ENCODE measurements around the gene ZC3H18. TPM values are rescaled to one million over a fixed set of nuclear protein-coding genes. Genes with fewer than 3 reads are reported as not detected.

ZC3H18 gene
- total RNA-seq, 1 donor from 2014 or later = 49.2 TPM

DNA sequence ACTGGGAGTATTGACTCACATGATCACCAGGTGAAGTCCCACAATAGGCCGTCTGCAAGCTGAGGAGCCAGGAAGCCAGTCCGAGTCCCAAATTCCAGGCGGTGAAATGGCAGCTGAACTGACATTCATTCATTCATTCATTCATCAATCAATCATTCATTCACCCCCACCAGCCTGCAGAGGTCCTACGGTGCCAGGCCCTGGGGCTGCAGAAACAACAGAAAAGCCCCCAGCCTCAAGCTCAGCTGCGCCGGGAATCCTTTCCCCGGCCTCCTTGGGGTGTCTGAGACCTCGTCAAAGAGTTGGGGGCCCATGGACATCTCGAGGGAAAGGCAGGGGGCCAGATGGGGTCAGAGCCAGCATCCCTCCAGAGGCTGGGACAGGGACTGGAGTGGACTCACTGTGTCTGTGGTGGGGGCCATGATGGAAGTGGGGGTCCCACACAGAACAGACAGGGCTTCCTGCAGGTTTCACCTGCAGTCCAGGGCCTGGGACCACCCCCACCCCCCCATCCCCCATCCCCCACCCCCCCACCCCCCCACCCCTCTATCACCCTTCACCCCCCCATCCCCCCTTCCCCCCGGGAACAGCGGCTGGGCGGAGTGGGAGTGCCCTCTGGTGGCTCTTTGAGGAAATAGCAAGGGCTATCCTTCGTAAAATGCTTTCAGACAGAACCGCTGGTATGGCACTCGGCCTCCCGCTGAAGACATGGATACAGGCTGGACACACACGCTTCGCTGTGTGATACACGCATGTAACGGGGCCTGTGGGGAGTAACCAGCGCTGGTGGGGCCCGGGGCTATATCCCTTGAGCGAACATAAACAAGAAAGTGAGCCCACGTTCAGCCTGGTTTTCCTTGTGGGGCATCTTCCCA, 8.5 kb upstream of the ZC3H18 start:
- Histone ChIP-seq H3K9me3 (no peaks in the 10 kb centered on the region), H3K27ac (no peak overlapping the region), H3K4me3 (no peak overlapping the region), H3K4me1 (no peaks in the 10 kb centered on the region), H3K36me3 (no peaks in the 10 kb centered on the region), H3K27me3 (ENCODE audit: low read depth) (peaks cover 7% of the 10 kb centered on the region)
- intact Hi-C loops (cut with DNase I) = no loop called here
- peak; percentile 71 to 83 for ATAC-seq
- DNase-seq = peak; percentile 61
- TF ChIP-seq CTCF (IDR thresholded peaks at IDR 0.05) = peak; percentile 68

GRCh38 chr16:88566158-88566557, 4.0 kb upstream of the ZC3H18 start:
- H3K36me3 ChIP-seq = no peaks in the 10 kb centered on the region
- no peaks in the 10 kb centered on the region for H3K9me3 ChIP-seq
- peaks cover 4% of the 10 kb centered on the region for H3K27me3 ChIP-seq (ENCODE audit: low read depth)
- H3K4me3 ChIP-seq = no peak overlapping the region
- no peak overlapping the region for H3K27ac ChIP-seq
- TF ChIP-seq CTCF (IDR thresholded peaks at IDR 0.05) = no peak
- intact Hi-C loops (cut with DNase I) = no loop called here
- ATAC-seq (no peak), DNase-seq (no peak)
- peaks cover 11% of the 10 kb centered on the region for H3K4me1 ChIP-seq

GRCh38 chr16:88568710-88569613, 1.2 kb upstream of the ZC3H18 start:
- Histone ChIP-seq H3K36me3 (peaks cover 22% of the 10 kb centered on the region), H3K27me3 (ENCODE audit: low read depth) (no peaks in the 10 kb centered on the region), H3K9me3 (no peaks in the 10 kb centered on the region), H3K27ac (peak overlapping the region; percentile 77), H3K4me3 (peak overlapping the region; percentile 86), H3K4me1 (peaks cover 29% of the 10 kb centered on the region)
- intact Hi-C loops (cut with DNase I) = no loop called here
- no peak for TF ChIP-seq CTCF (IDR thresholded peaks at IDR 0.05)
- ATAC-seq (no peak), DNase-seq (no peak)

DNA sequence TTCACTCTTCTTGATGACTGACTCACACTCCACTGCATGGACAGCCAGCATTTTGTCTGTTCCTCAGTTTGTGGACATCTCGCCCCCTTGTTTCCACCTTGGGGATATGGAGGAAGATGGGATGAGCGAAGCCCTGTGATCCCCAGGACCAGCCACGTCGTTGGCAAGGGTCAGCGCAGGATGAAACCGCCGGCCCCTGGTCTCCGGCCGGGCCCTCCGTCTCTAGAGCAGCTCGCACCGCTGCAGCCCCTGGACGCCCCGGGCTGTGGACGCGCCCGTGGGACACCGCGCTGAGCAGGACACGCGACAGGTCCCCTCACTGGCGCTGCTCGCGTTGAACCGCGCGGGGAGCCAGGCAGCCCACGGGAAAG, 604 bp upstream of the ZC3H18 start:
- intact Hi-C loops (cut with DNase I) = no loop called here
- ATAC-seq (peak; percentile 57 to 63), DNase-seq (peak; percentile 60)
- peaks cover 27% of the 10 kb centered on the region for H3K36me3 ChIP-seq
- peak overlapping the region; percentile 77 for H3K27ac ChIP-seq
- no peak for TF ChIP-seq CTCF (IDR thresholded peaks at IDR 0.05)
- H3K4me1 ChIP-seq = peaks cover 29% of the 10 kb centered on the region
- peak overlapping the region; percentile 86 for H3K4me3 ChIP-seq
- no peaks in the 10 kb centered on the region for H3K27me3 ChIP-seq (ENCODE audit: low read depth)
- H3K9me3 ChIP-seq = no peaks in the 10 kb centered on the region

- H3K27ac ChIP-seq = peak overlapping the region; percentile 77
- peaks cover 29% of the 10 kb centered on the region for H3K4me1 ChIP-seq
- intact Hi-C loops (cut with DNase I) = no loop called here
- DNase-seq = no peak
- H3K9me3 ChIP-seq = no peaks in the 10 kb centered on the region
- peaks cover 34% of the 10 kb centered on the region for H3K36me3 ChIP-seq
- peak in 1 of 2 donors; percentile 1 for ATAC-seq
- H3K27me3 ChIP-seq (ENCODE audit: low read depth) = no peaks in the 10 kb centered on the region
- TF ChIP-seq CTCF (IDR thresholded peaks at IDR 0.05) = no peak
- peak overlapping the region; percentile 86 for H3K4me3 ChIP-seq
Measured at GRCh38 chr16:88570691-88571092, 489 bp downstream of the ZC3H18 start.

All from lower lobe of right lung (tissue), 2 donors.